ENCODE measurements around the gene COX19. TPM values are rescaled to one million over a fixed set of nuclear protein-coding genes. Genes with fewer than 3 reads are reported as not detected.

Gene COX19
- total RNA-seq, 1 donor from 2014 or later = 12.9 TPM

- DNase-seq (no peak), ATAC-seq (no peak)
- Histone ChIP-seq H3K4me3 (no peak overlapping the region), H3K9me3 (no peaks in the 10 kb centered on the region), H3K27ac (no peak overlapping the region), H3K4me1 (peaks cover 7% of the 10 kb centered on the region), H3K27me3 (ENCODE audit: low read depth) (peaks cover 58% of the 10 kb centered on the region), H3K36me3 (no peaks in the 10 kb centered on the region)
- intact Hi-C loops (cut with DNase I) = no loop called here
- no peak for TF ChIP-seq CTCF (IDR thresholded peaks at IDR 0.05)
Measured at GRCh38 chr7:986766-987751, 11.7 kb upstream of the COX19 start.

- no peak for DNase-seq
- Histone ChIP-seq H3K27me3 (ENCODE audit: low read depth) (peaks cover 58% of the 10 kb centered on the region), H3K4me1 (peaks cover 7% of the 10 kb centered on the region), H3K36me3 (no peaks in the 10 kb centered on the region), H3K27ac (no peak overlapping the region), H3K9me3 (no peaks in the 10 kb centered on the region), H3K4me3 (no peak overlapping the region)
- TF ChIP-seq CTCF (IDR thresholded peaks at IDR 0.05) = no peak
- ATAC-seq = no peak
- intact Hi-C loops (cut with DNase I) = no loop called here
Measured at GRCh38 chr7:985915-986741, 10.8 kb upstream of the COX19 start.

- intact Hi-C loops (cut with DNase I) = no loop called here
- DNase-seq (no peak), ATAC-seq (no peak)
- Histone ChIP-seq H3K27ac (no peak overlapping the region), H3K36me3 (no peaks in the 10 kb centered on the region), H3K4me3 (no peak overlapping the region), H3K9me3 (no peaks in the 10 kb centered on the region), H3K27me3 (ENCODE audit: low read depth) (peaks cover 58% of the 10 kb centered on the region), H3K4me1 (peaks cover 7% of the 10 kb centered on the region)
- no peak for TF ChIP-seq CTCF (IDR thresholded peaks at IDR 0.05)
Measured at GRCh38 chr7:985127-985416, 9.7 kb upstream of the COX19 start.

- Histone ChIP-seq H3K27ac (no peak overlapping the region), H3K36me3 (no peaks in the 10 kb centered on the region), H3K4me1 (peaks cover 7% of the 10 kb centered on the region), H3K27me3 (ENCODE audit: low read depth) (peaks cover 58% of the 10 kb centered on the region), H3K9me3 (no peaks in the 10 kb centered on the region), H3K4me3 (no peak overlapping the region)
- intact Hi-C loops (cut with DNase I) = no loop called here
- ATAC-seq (no peak), DNase-seq (no peak)
- no peak for TF ChIP-seq CTCF (IDR thresholded peaks at IDR 0.05)
Measured at GRCh38 chr7:984361-985126, 9.2 kb upstream of the COX19 start.

GRCh38 chr7:983616-984071 lies 8.3 kb upstream of the COX19 start:
- DNase-seq (no peak), ATAC-seq (no peak)
- intact Hi-C loops (cut with DNase I) = no loop called here
- Histone ChIP-seq H3K27me3 (ENCODE audit: low read depth) (peaks cover 57% of the 10 kb centered on the region), H3K4me1 (peaks cover 6% of the 10 kb centered on the region), H3K27ac (no peak overlapping the region), H3K9me3 (no peaks in the 10 kb centered on the region), H3K4me3 (no peak overlapping the region), H3K36me3 (no peaks in the 10 kb centered on the region)
- no peak for TF ChIP-seq CTCF (IDR thresholded peaks at IDR 0.05)

Data from lower lobe of right lung (tissue), 2 donors.